ENCODE data around the gene KRTAP12-2.

KRTAP12-2 gene

GRCh38 chr21:44625756-44626155, 41.0 kb downstream of the KRTAP12-2 start:
- DNase-seq, result no peak

- DNase-seq, result no peak
Observed at GRCh38 chr21:44623575-44623974, 43.2 kb downstream of the KRTAP12-2 start.

GRCh38 chr21:44619886-44620285, 46.8 kb downstream of the KRTAP12-2 start:
- DNase-seq, result no peak

GRCh38 chr21:44618909-44619308, 47.8 kb downstream of the KRTAP12-2 start:
- DNase-seq, result no peak

GRCh38 chr21:44618504-44618903, 48.2 kb downstream of the KRTAP12-2 start:
- DNase-seq, result peak in 1 of 2 donors; percentile 8

GRCh38 chr21:44617071-44617501, 49.6 kb downstream of the KRTAP12-2 start:
- no peak for DNase-seq

GRCh38 chr21:44616591-44616926, 50.2 kb downstream of the KRTAP12-2 start:
- DNase-seq, result no peak
